ENCODE measurements around the gene OR6S1.

Gene OR6S1

GRCh38 chr14:20684662-20685456, 43.4 kb upstream of the OR6S1 start:
- H3K4me3 ChIP-seq (replicated peaks in 1 of 2; ENCODE audit: low read depth in 2 of 2, low read length in 2 of 2), result peak overlapping the region; percentile 82 to 91
- TF ChIP-seq CTCF (IDR thresholded peaks at IDR 0.05; ENCODE audit: low read depth, low read length), result no peak
- peak; percentile 64 to 74 for DNase-seq (ENCODE audit: low read depth in 2 of 2)

- DNase-seq (ENCODE audit: low read depth in 2 of 2), result peak; percentile 88 to 95
- H3K4me3 ChIP-seq (replicated peaks in 1 of 2; ENCODE audit: low read depth in 2 of 2, low read length in 2 of 2), result peak within 1 kb of the TSS; percentile 82 to 91
Measured at GRCh38 chr14:20683891-20684661, 42.6 kb upstream of the OR6S1 start, which contains the start of gene RNASE4. RNASE4 (plus strand) TSS chr14:20684560; CDS start chr14:20699372, 14,812 bp downstream.

GRCh38 chr14:20683125-20683890, 41.8 kb upstream of the OR6S1 start:
- no peak for TF ChIP-seq CTCF (IDR thresholded peaks at IDR 0.05; ENCODE audit: low read depth, low read length)
- H3K4me3 ChIP-seq (replicated peaks in 1 of 2; ENCODE audit: low read depth in 2 of 2, low read length in 2 of 2), result peak overlapping the region; percentile 82 to 91
- DNase-seq (ENCODE audit: low read depth in 2 of 2), result peak; percentile 91 to 97

More at GRCh38 chr14:20683891-20684661, 42.6 kb upstream of the OR6S1 start, which contains the start of gene RNASE4:
- no peak for TF ChIP-seq CTCF (IDR thresholded peaks at IDR 0.05; ENCODE audit: low read depth, low read length)

- DNase-seq (ENCODE audit: low read depth in 2 of 2), result peak; percentile 95 to 96
- H3K4me3 ChIP-seq (replicated peaks in 1 of 2; ENCODE audit: low read depth in 2 of 2, low read length in 2 of 2), result peak overlapping the region; percentile 82 to 91
- no peak for TF ChIP-seq CTCF (IDR thresholded peaks at IDR 0.05; ENCODE audit: low read depth, low read length)
Measured at GRCh38 chr14:20682435-20683124, 41.1 kb upstream of the OR6S1 start.

- DNase-seq (ENCODE audit: low read depth in 2 of 2), result no peak
- TF ChIP-seq CTCF (IDR thresholded peaks at IDR 0.05; ENCODE audit: low read depth, low read length), result no peak
- H3K4me3 ChIP-seq (replicated peaks in 1 of 2; ENCODE audit: low read depth in 2 of 2, low read length in 2 of 2), result peak overlapping the region; percentile 82 to 91
Measured at GRCh38 chr14:20682127-20682434, 40.6 kb upstream of the OR6S1 start.

All from cardiac fibroblast (primary cell).